Ureter (tissue), 1 donor: ENCODE results near the gene CST6. TPM values are rescaled to one million over a fixed set of nuclear protein-coding genes. Genes with fewer than 3 reads are reported as not detected.

Source experiments
- DNase-seq: peaks from one replicate; pipeline ENCODE4 v3.0.0-alpha.2; 2020; ENCODE audit warnings: low spot score
- total RNA-seq: library from RNA; stranded (reverse); gene quantifications from one replicate; pipeline ENCODE4 v1.2.4, GENCODE V29; 2023
- donor health status: DM: yes; HTN: yes; CAD: no.

Gene CST6
- total RNA-seq, 1 donor from 2014 or later: 1.1 TPM

DNA sequence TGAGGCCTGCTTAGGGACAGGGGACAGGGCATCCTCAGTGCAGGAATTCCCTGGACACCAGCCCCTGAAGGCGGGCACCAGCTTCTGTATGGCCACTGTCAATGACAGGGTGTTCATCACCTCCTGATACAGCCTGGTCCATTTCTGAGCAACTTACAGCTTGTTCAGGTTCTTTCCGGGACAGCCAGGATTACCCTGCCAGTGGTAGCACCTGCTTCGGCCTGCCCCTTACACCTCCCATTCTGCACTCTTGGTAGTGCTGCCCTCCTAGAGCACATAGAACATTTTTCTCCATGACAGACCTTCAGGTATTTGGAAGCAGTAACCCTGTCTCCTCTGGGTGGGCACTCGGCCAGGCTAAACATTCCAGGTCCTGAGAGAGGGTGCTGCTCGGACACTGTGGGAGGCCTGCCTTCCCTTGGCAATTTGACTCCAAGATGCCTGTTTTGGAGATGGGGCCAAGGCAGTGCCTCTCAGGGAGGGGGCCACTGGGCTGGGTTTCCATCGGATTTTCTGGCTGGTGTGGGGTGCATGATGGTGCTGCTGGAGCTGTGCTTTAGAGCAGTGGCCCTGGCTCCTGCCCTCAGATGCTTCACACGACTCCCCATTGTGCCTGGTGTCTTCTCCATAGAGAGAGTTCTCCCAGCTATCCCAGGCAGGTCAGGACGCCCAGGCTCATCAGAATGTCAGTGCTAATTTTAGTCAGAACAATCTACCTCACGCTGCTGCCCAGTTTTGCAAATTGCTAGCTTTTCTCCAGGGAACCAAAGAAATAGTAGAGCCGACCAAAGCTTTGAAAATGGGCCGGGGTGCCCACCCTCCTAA lies 35.9 kb downstream of the CST6 start:
- no peak for DNase-seq

DNA sequence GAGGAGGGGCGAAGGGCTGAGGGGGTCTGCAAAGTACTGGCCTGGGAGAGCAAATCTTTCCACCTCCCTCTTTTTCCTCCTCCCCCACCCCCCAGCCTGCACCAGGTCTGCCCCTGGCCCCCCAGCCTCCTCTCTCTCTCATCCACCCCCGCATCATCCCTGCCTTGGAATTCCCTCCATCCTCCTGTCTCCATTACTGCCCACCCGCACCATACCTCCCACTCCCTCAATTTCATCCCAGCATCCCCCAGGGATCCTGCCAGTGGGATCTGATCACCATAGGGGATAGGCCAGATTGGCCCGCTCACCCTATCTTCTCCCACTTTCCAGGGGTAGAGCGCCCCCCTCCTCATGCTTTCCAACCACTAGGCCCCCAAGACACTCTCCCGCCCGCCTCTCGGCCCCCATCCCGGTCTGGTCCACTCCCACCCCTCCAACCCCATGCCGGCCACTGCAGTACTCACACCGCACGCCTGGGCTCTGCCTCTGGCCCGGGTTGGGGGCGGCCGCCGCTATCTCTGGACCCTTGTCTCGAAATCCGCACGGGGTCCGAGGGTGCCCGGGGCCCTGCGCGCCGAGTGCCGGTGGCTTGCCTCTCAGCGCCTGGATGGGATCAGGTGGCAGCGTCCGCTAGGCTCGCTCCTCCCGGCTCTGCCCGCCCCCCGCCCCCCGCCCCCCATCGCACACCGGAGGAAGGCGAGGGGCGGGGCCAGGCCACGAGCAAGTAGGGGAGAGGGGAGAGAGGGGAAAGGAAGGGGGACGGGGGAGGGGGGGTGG lies 36.9 kb downstream of the CST6 start, which contains the start of gene GAL3ST3:
GAL3ST3 (minus strand) TSS at position 615 of the 777 bp plus-strand sequence. CDS start 3,746 bp downstream, outside the sequence.
- DNase-seq: no peak

DNA sequence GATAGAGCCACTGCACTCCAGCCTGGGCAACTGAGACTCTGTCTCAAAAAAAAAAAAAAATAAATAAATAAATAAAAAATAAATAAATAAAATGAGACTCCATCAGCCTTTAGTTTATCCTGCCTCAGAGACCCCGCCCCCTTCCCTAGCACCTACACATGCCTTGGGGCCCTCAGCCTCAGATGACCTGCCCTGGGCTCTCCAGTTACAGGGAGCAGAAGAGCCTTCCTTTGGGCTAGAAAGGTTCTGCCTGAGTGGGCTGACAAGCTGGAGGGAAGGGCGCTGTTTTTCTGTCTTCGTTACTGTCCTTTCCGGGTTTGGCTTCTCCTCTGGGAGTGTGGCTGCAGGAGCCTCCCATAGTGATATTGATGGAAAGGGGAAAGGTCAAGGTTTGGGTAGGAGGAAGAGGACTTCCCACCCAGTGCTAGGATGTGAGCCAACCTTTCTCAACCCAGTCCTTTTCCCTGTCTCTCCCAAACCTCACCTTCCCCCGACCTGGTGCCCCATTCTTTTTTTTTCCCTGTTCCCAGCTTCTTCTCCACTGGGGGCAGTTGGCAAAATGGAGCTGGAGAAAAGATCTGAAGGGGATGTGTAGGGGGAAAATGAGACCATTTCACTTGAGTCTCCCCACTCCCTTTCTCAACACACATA lies 38.9 kb downstream of the CST6 start:
- DNase-seq: no peak

DNA sequence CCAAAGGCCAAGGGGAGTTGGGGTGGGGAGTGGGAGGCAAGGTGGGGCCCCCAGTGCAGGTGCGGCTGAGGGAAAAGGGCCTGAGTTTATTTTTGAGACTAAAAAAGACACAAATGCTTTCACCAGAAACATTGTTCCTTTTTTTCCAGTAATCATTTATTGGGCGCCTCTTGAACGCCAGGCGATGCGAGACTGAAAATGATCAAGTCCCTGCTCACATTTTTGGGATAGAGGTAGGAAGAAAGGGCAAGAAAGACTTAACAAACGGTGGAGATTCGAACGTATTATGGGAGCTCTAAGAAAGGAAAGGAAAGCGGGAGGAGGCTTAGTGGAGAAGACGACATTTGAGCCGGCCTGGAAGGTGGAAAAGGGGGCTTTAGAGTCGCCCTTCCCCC lies 39.6 kb downstream of the CST6 start:
- no peak for DNase-seq

DNA sequence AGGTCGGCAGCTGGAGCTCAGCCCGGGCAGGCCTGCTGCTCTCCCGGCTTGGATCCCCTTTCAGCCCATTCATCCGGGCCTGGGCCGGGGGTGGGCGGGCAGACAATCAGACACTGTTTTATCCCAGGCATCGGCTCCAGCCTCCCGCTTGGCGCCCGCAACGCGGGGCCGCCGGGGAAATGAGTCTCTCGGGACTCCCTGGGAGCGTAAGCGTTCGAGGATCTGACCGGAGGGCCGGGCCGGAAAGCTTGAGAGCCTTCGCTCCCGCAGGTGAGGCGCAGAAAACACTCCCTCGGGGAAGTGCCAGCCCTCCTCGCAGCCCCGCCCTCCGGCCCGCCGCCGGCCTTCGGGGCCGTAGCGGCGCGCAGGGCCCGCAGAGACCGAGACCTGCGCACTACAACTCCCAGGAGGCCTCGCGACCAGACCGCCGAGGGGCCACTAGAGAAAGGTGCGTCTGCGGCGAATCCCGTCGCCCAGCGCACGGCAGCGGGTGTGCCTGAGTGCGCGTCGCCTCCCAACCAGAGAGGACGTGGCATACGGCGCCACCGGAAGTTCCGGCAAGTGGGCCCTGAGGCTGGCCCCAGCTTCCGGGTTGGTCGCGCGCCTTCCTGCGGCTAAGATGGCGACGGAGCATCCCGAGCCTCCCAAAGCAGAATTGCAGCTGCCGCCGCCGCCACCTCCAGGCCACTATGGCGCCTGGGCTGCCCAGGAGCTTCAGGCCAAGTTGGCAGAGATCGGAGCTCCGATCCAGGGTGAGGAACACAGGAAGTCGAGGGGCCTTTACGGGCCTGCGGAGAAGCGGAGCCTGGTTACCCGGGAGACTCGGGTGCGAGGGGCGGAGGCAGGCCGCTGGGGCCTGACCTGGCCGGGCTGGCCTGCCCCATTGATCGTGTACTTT lies 40.2 kb downstream of the CST6 start, which contains the start of gene SF3B2:
SF3B2 (plus strand) TSS at position 599 of the 898 bp plus-strand sequence; CDS start at position 620, 21 bp downstream.
- DNase-seq: peak; percentile 98

DNA sequence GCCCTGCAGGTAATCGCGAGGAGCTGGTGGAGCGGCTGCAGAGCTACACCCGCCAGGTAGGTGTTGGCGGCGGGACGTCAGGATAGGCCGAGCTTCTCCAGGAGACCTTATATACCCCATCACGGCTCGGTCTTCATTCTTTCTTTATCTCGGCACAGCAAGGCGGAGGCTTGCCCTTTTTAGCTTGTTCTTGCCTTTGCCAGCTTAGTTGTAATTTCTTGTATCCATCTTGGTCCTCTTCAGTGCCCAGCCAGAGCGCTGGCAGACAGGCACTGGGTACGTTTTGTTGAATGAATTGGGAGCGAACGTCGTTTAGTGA lies 40.8 kb downstream of the CST6 start:
- DNase-seq: no peak

DNA sequence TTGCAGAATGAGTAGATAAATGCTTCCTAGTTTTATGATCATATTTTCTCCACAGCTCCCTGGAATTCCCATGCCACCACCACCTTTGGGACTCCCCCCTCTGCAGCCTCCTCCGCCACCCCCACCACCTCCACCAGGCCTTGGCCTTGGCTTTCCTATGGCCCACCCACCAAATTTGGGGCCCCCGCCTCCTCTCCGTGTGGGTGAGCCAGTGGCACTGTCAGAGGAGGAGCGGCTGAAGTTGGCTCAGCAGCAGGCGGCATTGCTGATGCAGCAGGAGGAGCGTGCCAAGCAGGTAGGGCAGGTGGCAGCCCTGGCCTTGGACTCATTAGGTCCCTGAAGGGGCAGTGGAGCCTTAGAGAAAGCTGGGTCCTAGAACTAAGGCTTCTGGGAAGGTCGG lies 43.2 kb downstream of the CST6 start:
- no peak for DNase-seq

DNA sequence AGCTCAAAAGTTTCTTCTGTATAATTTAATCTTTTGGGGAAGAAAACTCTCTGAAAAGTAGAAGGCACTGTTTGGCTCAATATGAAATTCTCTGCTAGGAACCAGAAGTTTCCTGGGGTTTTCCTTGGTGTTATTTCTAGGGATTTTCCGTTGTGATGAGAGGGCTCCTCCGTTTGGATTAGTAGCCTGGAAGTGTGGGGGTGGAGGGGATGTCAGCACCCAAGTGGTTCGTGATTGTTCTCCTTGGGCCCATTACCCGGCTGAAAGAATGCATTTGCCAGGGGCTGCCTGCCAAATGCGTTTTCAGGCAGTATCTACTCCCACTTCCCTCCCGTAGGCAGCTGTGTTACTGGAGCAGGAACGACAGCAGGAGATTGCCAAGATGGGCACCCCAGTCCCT lies 44.7 kb downstream of the CST6 start:
- DNase-seq: no peak

DNA sequence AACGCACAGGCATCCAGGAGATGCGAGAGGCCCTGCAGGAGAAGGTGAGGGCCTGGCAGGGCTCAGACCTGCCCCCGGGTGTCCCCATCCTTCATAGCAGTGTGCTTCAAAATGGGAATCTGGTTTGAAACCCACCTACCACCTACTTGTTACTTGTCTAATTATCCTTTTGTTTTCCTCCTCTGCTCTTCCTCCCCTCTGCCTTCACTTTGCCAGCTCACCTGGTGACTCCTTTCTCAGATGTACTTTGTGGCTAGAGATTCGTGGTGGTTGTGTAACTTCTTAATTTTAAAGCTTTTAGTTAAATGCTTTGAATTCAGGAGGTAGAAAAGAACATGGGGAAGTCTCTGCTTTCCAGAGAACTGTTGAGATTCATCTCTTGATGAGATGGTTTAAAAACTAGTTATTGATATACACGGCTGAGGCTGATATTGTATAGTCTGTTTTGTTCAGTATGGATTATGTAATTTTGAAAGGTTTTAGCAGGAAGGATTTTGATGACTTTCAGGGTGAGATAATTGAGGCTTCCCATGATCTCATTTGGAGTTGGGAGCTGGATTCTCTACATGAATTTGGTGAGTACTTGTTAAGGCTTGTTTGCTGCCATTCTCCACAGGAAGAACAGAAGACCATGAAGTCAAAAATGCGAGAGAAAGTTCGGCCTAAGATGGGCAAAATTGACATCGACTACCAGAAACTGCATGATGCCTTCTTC lies 48.3 kb downstream of the CST6 start:
- DNase-seq: no peak

DNA sequence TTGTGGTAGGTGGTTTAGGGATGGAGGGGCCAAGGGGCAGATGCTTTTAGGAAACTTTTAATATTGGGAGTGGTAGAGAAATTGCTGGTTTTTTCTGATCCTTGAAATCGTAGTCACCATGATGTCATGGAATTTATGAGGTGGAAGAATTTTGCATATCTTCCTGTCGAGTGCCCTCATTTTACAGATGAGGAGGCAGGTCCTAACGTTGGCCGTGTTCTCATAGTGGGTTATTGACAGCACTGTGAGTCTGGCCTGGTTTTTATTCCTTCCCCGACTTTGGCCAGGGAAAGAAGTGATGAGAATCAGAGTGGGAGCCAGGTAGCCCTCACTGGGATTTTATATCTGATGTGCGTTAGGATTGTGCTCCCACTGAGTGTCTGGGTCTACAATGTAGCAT lies 49.5 kb downstream of the CST6 start:
- DNase-seq: no peak

DNA sequence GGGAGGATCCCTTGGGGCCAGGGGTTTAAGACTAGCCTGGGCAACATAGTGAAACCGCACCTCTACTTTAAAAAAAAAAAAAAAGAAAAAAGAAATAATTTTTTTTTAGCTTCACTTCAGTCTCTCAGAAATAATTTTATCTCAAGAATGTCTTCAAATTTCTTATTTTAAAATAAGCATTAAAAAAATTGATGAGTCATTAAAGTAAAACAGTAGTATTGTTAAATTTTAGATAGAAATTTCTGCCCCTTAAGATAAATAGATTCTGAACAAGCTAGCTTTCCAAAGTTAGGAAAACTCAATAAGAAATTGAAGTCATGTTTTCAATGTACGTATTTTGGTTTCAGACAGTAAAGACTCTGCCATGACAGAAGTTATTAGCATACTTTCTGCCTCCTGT lies 50.6 kb downstream of the CST6 start:
- no peak for DNase-seq

Other genes with a start within 250 kb of the CST6 start
- 13.5 TPM for gene AP5B1, start 231.0 kb upstream of the CST6 start, total RNA-seq
- gene OVOL1, start 224.9 kb upstream of the CST6 start, total RNA-seq: 25.8 TPM
- gene SNX32, start 178.0 kb upstream of the CST6 start, total RNA-seq: 2.6 TPM
- gene CFL1, start 153.8 kb upstream of the CST6 start, total RNA-seq: 887 TPM
- 61.7 TPM for gene MUS81, start 151.6 kb upstream of the CST6 start, total RNA-seq
- 60.0 TPM for gene EFEMP2, start 139.2 kb upstream of the CST6 start, total RNA-seq
- 5.7 TPM for gene CTSW, start 132.2 kb upstream of the CST6 start, total RNA-seq
- gene FIBP, start 123.5 kb upstream of the CST6 start, total RNA-seq: 60.2 TPM
- gene CCDC85B, start 121.3 kb upstream of the CST6 start, total RNA-seq: 20.5 TPM
- gene FOSL1, start 111.6 kb upstream of the CST6 start, total RNA-seq: 4.5 TPM
- 28.9 TPM for gene C11orf68, start 92.9 kb upstream of the CST6 start, total RNA-seq
- 54.0 TPM for gene DRAP1, start 92.6 kb upstream of the CST6 start, total RNA-seq
- 0.68 TPM for gene TSGA10IP, start 66.5 kb upstream of the CST6 start, total RNA-seq
- 48.6 TPM for gene SART1, start 50.3 kb upstream of the CST6 start, total RNA-seq
- gene EIF1AD, start 9.9 kb upstream of the CST6 start, total RNA-seq: 28.7 TPM
- gene BANF1, start 9.5 kb upstream of the CST6 start, total RNA-seq: 192 TPM
- not detected for gene CATSPER1, start 14.5 kb downstream of the CST6 start, total RNA-seq
- not detected for gene GAL3ST3, start 37.2 kb downstream of the CST6 start, total RNA-seq
- gene SF3B2, start 40.4 kb downstream of the CST6 start, total RNA-seq: 156 TPM
- 87.2 TPM for gene PACS1, start 58.3 kb downstream of the CST6 start, total RNA-seq
- 31.3 TPM for gene KLC2, start 245.7 kb downstream of the CST6 start, total RNA-seq